GM23248 (cell line): Measurements from ENCODE around the gene INO80D. TPM values are rescaled to one million over a fixed set of nuclear protein-coding genes. Genes with fewer than 3 reads are reported as not detected.
A peak's percentile ranks its signal among the peaks of the same experiment; 100 is the strongest.

ENCODE experiments used
- DNase-seq: peaks from one replicate; pipeline ENCODE4 v3.0.0-alpha.2; 2015
- H2AFZ ChIP-seq: fragments of 200-600 bp; sonication (generic); 2 replicates; pipeline ENCODE4 v1.6.1; 2016; ENCODE audit warnings: antibody characterized with exemption
- H3F3A ChIP-seq: fragments of 200-600 bp; sonication (generic); 2 replicates; pipeline ENCODE4 v1.6.1; 2016; ENCODE audit warnings: mild to moderate bottlenecking, antibody characterized with exemption, mixed run types; ENCODE audit not compliant: insufficient read depth
- H3K27ac ChIP-seq: fragments of 200-600 bp; sonication (generic); 2 replicates; pipeline ENCODE4 v1.5.1; 2016; ENCODE audit warnings: mild to moderate bottlenecking
- H3K27me3 ChIP-seq: fragments of 200-600 bp; sonication (generic); replicated peaks from 2 replicates; pipeline ENCODE4 v1.6.1; 2016; ENCODE audit warnings: mild to moderate bottlenecking; ENCODE audit not compliant: insufficient read depth
- H3K36me3 ChIP-seq: fragments of 200-600 bp; sonication (generic); 2 replicates; pipeline ENCODE4 v1.6.1; 2016; ENCODE audit warnings: low read depth, mild to moderate bottlenecking
- H3K4me1 ChIP-seq: fragments of 200-600 bp; sonication (generic); 2 replicates; pipeline ENCODE4 v1.6.1; 2016; ENCODE audit warnings: mild to moderate bottlenecking; ENCODE audit not compliant: insufficient read depth
- H3K4me2 ChIP-seq: fragments of 200-600 bp; sonication (generic); one replicate; pipeline ENCODE4 v1.6.1; 2016; ENCODE audit warnings: mild to moderate bottlenecking; ENCODE audit not compliant: unreplicated experiment
- H3K4me3 ChIP-seq: fragments of 200-600 bp; sonication (generic); 2 replicates; pipeline ENCODE4 v1.5.1; 2016; ENCODE audit warnings: mild to moderate bottlenecking
- H3K79me2 ChIP-seq: fragments of 200-600 bp; sonication (generic); 2 replicates; pipeline ENCODE4 v1.6.1; 2016; ENCODE audit warnings: mild to moderate bottlenecking; ENCODE audit not compliant: insufficient read depth
- H3K9ac ChIP-seq: fragments of 200-600 bp; sonication (generic); 2 replicates; pipeline ENCODE4 v1.6.1; 2016; ENCODE audit warnings: mild to moderate bottlenecking
- H3K9me2 ChIP-seq: fragments of 200-600 bp; sonication (generic); 2 replicates; pipeline ENCODE4 v1.6.1; 2016; ENCODE audit warnings: mixed run types, mild to moderate bottlenecking, moderate library complexity; ENCODE audit not compliant: insufficient read depth
- H3K9me3 ChIP-seq: fragments of 200-600 bp; sonication (generic); one replicate; pipeline ENCODE4 v1.6.1; 2017; ENCODE audit warnings: low read depth
- H4K20me1 ChIP-seq: fragments of 200-600 bp; sonication (generic); 2 replicates; pipeline ENCODE4 v1.6.0; 2016; ENCODE audit not compliant: insufficient read depth
- EZH2 ChIP-seq: fragments of 200-600 bp; sonication (generic); IDR thresholded peaks from 2 replicates; pipeline ENCODE4 v1.6.1; 2018; ENCODE audit warnings: antibody characterized with exemption, mild to moderate bottlenecking; ENCODE audit not compliant: insufficient read depth, poor library complexity, severe bottlenecking
- EZH2phosphoT487 ChIP-seq: fragments of 200-600 bp; sonication (generic); IDR thresholded peaks from 2 replicates; pipeline ENCODE4 v1.6.1; 2018; ENCODE audit warnings: antibody characterized with exemption, moderate library complexity, mild to moderate bottlenecking, low read depth; ENCODE audit not compliant: insufficient read depth
- WGBS, 2 experiments: methylation state at CpG; one replicate each; pipeline ENCODE4 v1.1.6; 2015 to 2017; ENCODE audit warnings: low lambda C conversion rate in 2 of 2, low coverage in 1 of 2; ENCODE audit errors: missing lambda C conversion rate in 2 of 2; 5-methylcytosine and 5-hydroxymethylcytosine counted together
- in situ Hi-C: fragments of 300-500 bp; cut with MboI; formaldehyde crosslinking; loops from 2 replicates; pipeline ENCODE4 v1.15.0; 2020
- polyA plus RNA-seq: library from polyadenylated mRNA; unstranded; fragments of >200 nt; fragmentation: Nextera tagmentation; extraction: Ambion mirVana; gene quantifications from 2 replicates; pipeline ENCODE4 v1.2.1, GENCODE V29; 2016
- total RNA-seq: library from RNA; depleted of rRNA; stranded (reverse); fragments of >200 nt; shearing (Covaris generic); gene quantifications from 2 replicates; pipeline ENCODE4 v1.2.3, GENCODE V29; 2014

Gene INO80D
- total and polyA plus RNA-seq, 2 experiments from 2014 or later = 3.4 to 4.8 TPM

GRCh38 chr2:206096876-206097275 lies 10.9 kb upstream of the INO80D start:
- Histone ChIP-seq H3K27me3 (no peaks in the 10 kb centered on the region), H3K4me1 (no peaks in the 10 kb centered on the region), H3K9ac (no peak overlapping the region), H3K9me3 (no peaks in the 10 kb centered on the region), H3K27ac (no peak overlapping the region), H4K20me1 (no peaks in the 10 kb centered on the region), H3K79me2 (no peaks in the 10 kb centered on the region), H3F3A (no peaks in the 10 kb centered on the region; the same call in 1 of the 2 replicates), H2AFZ (no peak overlapping the region), H3K4me2 (no peak overlapping the region), H3K4me3 (no peak overlapping the region), H3K9me2 (no peaks in the 10 kb centered on the region), H3K36me3 (no peaks in the 10 kb centered on the region)
- in situ Hi-C loops = no loop called here
- 96 to 97% methylated on average over 2 of the region's 2 CpGs for WGBS, 2 experiments
- TF ChIP-seq EZH2phosphoT487 (no peak), EZH2 (no peak)
- no peak for DNase-seq

- Histone ChIP-seq H3K9me2 (no peaks in the 10 kb centered on the region), H3K36me3 (no peaks in the 10 kb centered on the region), H3K79me2 (peaks cover 4% of the 10 kb centered on the region; the same call in 1 of the 2 replicates), H3K9ac (no peak overlapping the region), H2AFZ (no peak overlapping the region), H3F3A (no peaks in the 10 kb centered on the region; the same call in 1 of the 2 replicates), H3K4me3 (no peak overlapping the region), H3K27me3 (no peaks in the 10 kb centered on the region), H3K4me2 (no peak overlapping the region), H3K4me1 (no peaks in the 10 kb centered on the region), H4K20me1 (no peaks in the 10 kb centered on the region), H3K27ac (no peak overlapping the region), H3K9me3 (no peaks in the 10 kb centered on the region)
- in situ Hi-C loops = no loop called here
- TF ChIP-seq EZH2phosphoT487 = no peak
- TF ChIP-seq EZH2 = no peak
- 79 to 83% methylated on average over 3 of the region's 3 CpGs for WGBS, 2 experiments
- DNase-seq = no peak
Observed at GRCh38 chr2:206095536-206096332, 9.8 kb upstream of the INO80D start.

- H3K9me3 ChIP-seq = no peaks in the 10 kb centered on the region
- H3K27ac ChIP-seq = no peak overlapping the region
- H3K9me2 ChIP-seq = no peaks in the 10 kb centered on the region
- TF ChIP-seq EZH2phosphoT487 (no peak), EZH2 (no peak)
- H3F3A ChIP-seq = peaks cover 10% of the 10 kb centered on the region
- in situ Hi-C loops = no loop called here
- no peaks in the 10 kb centered on the region for H3K27me3 ChIP-seq
- H3K4me2 ChIP-seq = no peak overlapping the region
- peaks cover 35% of the 10 kb centered on the region for H3K79me2 ChIP-seq
- H3K4me3 ChIP-seq = no peak overlapping the region
- no peaks in the 10 kb centered on the region for H4K20me1 ChIP-seq
- H3K9ac ChIP-seq = no peak overlapping the region
- H2AFZ ChIP-seq = no peak overlapping the region
- no peaks in the 10 kb centered on the region for H3K36me3 ChIP-seq
- DNase-seq = no peak
- H3K4me1 ChIP-seq = 0 out of 2 replicates have a peak, but pooled peaks cover 8% of the 10 kb centered on the region
- WGBS, 2 experiments = 98 to 100% methylated on average over 2 of the region's 2 CpGs
Observed at GRCh38 chr2:206092297-206092696, 6.3 kb upstream of the INO80D start.

DNA sequence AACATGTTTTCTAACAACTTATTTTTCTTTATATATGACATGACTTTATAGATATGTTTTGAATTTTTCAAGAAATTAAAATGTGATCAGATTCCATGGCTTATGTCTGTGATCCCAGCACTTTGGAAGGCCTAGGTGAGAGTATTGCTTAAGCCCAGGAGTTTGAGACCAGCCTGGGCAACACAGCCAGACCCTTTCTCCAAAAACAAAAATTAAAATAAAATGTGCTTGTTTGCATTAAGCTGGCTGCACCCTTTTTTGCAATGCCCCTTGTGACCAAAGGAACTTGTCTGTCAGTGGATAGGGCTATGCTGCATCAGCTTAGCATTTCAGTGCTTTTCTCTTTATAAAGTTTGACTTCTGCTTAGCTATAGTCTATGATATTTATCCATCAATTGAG lies 2.3 kb upstream of the INO80D start:
- Histone ChIP-seq H3K9ac (no peak overlapping the region), H3K4me2 (no peak overlapping the region), H3K27ac (no peak overlapping the region), H4K20me1 (no peaks in the 10 kb centered on the region), H3K9me3 (no peaks in the 10 kb centered on the region), H2AFZ (no peak overlapping the region), H3K36me3 (no peaks in the 10 kb centered on the region), H3K27me3 (no peaks in the 10 kb centered on the region), H3K79me2 (peaks cover 60% of the 10 kb centered on the region), H3K4me1 (0 out of 2 replicates have a peak, but pooled peaks cover 13% of the 10 kb centered on the region), H3F3A (peaks cover 37% of the 10 kb centered on the region), H3K9me2 (no peaks in the 10 kb centered on the region), H3K4me3 (peak overlapping the region; percentile 22)
- no peak for DNase-seq
- in situ Hi-C loops = no loop called here
- TF ChIP-seq EZH2 = no peak
- no peak for TF ChIP-seq EZH2phosphoT487
